A549 (cell line): ENCODE results near the gene DISC1. TPM values are rescaled to one million over a fixed set of nuclear protein-coding genes. Genes with fewer than 3 reads are reported as not detected.
A peak's percentile ranks its signal among the peaks of the same experiment; 100 is the strongest.

ENCODE experiments used
- ATAC-seq, 2 experiments: fragments of 200-7000 bp in 1 of 2; fragments of >200 bp in 1 of 2; cut with Nextera tagmentation in 1 of 2; cut with Tn5 transposase in 1 of 2; 3 replicates each; pipeline versions ENCODE4 v1.8.0 to v1.9.1; 2018 to 2020; ENCODE audit warnings: mild to moderate bottlenecking in 1 of 2, moderate library complexity in 1 of 2
- CTCF ChIA-PET: fragments of 300-600 bp; sonication (Branson Sonifier 250); formaldehyde crosslinking; extraction: SDS; loops from one replicate; lab custom pipeline; 2021; ENCODE audit warnings: antibody characterized with exemption, inconsistent platforms; lab: Yijun Ruan, JAX
- POLR2A ChIA-PET: fragments of 350-600 bp; formaldehyde crosslinking; extraction: SDS; loops from one replicate; lab custom pipeline; 2021; ENCODE audit warnings: antibody characterized with exemption, inconsistent platforms; lab: Yijun Ruan, JAX
- DNase-seq, 2 experiments: peaks; one replicate each; pipeline versions ENCODE4 v3.0.0 to v3.0.0-alpha.2; 2011 to 2016; ENCODE audit warnings: low read depth in 1 of 2, low spot score in 1 of 2
- FAIRE-seq: peaks from 2 replicates; lab custom pipeline; 2011; peaks lifted over from hg19 to GRCh38; lab: Jason Lieb, UNC
- H3K27ac ChIP-seq, 2 experiments: fragments of >200 bp; sonication (Bioruptor Twin); formaldehyde crosslinking; 3 replicates each; pipeline ENCODE4 v1.5.1; 2016 to 2017
- H3K4me1 ChIP-seq: fragments of >200 bp; sonication (Bioruptor Twin); formaldehyde crosslinking; 3 replicates; pipeline ENCODE4 v1.6.1; 2016
- H3K4me2 ChIP-seq: fragments of >200 bp; sonication (Bioruptor Twin); formaldehyde crosslinking; 3 replicates; pipeline ENCODE4 v1.6.1; 2016
- H3K4me3 ChIP-seq: fragments of >200 bp; sonication (Bioruptor Twin); formaldehyde crosslinking; 3 replicates; pipeline ENCODE4 v1.5.1; 2016
- H3K9me3 ChIP-seq: fragments of >200 bp; sonication (Bioruptor Twin); formaldehyde crosslinking; 3 replicates; pipeline ENCODE4 v1.6.1; 2016
- CBX2 ChIP-seq: fragments of 200-600 bp; sonication (generic); IDR thresholded peaks from 2 replicates; pipeline ENCODE4 v1.6.1; 2016; ENCODE audit warnings: low read depth, mild to moderate bottlenecking, borderline replicate concordance
- FOXS1 ChIP-seq: fragments of 250-450 bp; sonication (Bioruptor Pico); IDR thresholded peaks from 2 replicates; pipeline ENCODE4 v1.5.0; 2020; ENCODE audit warnings: mild to moderate bottlenecking, moderate library complexity
- HDAC2 ChIP-seq: fragments of 200-600 bp; sonication (generic); IDR thresholded peaks from 2 replicates; pipeline ENCODE4 v1.6.1; 2016
- JUNB ChIP-seq: fragments of >200 bp; sonication (Bioruptor Twin); formaldehyde crosslinking; IDR thresholded peaks from 2 replicates; pipeline ENCODE4 v1.6.1; 2016
- KDM1A ChIP-seq: fragments of 200-600 bp; sonication (generic); IDR thresholded peaks from 2 replicates; pipeline ENCODE4 v1.6.1; 2016; ENCODE audit warnings: low read depth, mild to moderate bottlenecking
- KDM5A ChIP-seq: fragments of 200-600 bp; sonication (generic); IDR thresholded peaks from 2 replicates; pipeline ENCODE4 v1.6.1; 2016; ENCODE audit warnings: antibody characterized with exemption, mild to moderate bottlenecking
- POLR2A ChIP-seq: IDR thresholded peaks from 2 replicates; pipeline ENCODE4 v1.6.1; 2012; ENCODE audit warnings: mild to moderate bottlenecking, low read length
- RAD21 ChIP-seq, 2 experiments: fragments of >200 bp in 1 of 2; sonication (Bioruptor Twin) in 1 of 2; formaldehyde crosslinking in 1 of 2; IDR thresholded peaks in 1 of 2; conservative IDR thresholded peaks in 1 of 2; 2 replicates in 1 of 2; 3 replicates in 1 of 2; pipeline ENCODE4 v1.6.1; 2012 to 2018; ENCODE audit warnings: inconsistent platforms in 1 of 2
- RCOR1 ChIP-seq: fragments of 150-350 bp; IDR thresholded peaks from 2 replicates; pipeline ENCODE4 v1.6.1; 2014; ENCODE audit warnings: antibody characterized with exemption, low read length, low read depth
- RNF2 ChIP-seq: fragments of 200-600 bp; sonication (generic); IDR thresholded peaks from 2 replicates; pipeline ENCODE4 v1.6.1; 2016; ENCODE audit warnings: low read depth, mild to moderate bottlenecking, antibody characterized with exemption, moderate library complexity, borderline replicate concordance
- SMC3 ChIP-seq: fragments of >200 bp; sonication (Bioruptor Twin); formaldehyde crosslinking; IDR thresholded peaks from 3 replicates; pipeline ENCODE4 v1.6.1; 2018; ENCODE audit warnings: inconsistent platforms
- SREBF2 ChIP-seq: fragments of 450-650 bp; IDR thresholded peaks from 2 replicates; pipeline ENCODE4 v1.6.1; 2014; ENCODE audit warnings: mild to moderate bottlenecking, moderate library complexity
- TFCP2L1 ChIP-seq: fragments of 250-450 bp; sonication (Bioruptor Pico); IDR thresholded peaks from 2 replicates; pipeline ENCODE4 v1.5.0; 2021; ENCODE audit warnings: mild to moderate bottlenecking
- ZNF302 ChIP-seq: fragments of 250-450 bp; sonication (Bioruptor Pico); IDR thresholded peaks from 2 replicates; pipeline ENCODE4 v1.9.0; 2021; ENCODE audit warnings: inconsistent platforms, mild to moderate bottlenecking, moderate library complexity
- ZSCAN20 ChIP-seq: fragments of 250-450 bp; sonication (Bioruptor Pico); IDR thresholded peaks from 2 replicates; pipeline ENCODE4 v1.8.0; 2022; ENCODE audit warnings: mild to moderate bottlenecking, moderate library complexity
- WGBS: methylation state at CpG from one replicate; pipeline ENCODE4 v1.1.6; 2017; ENCODE audit errors: missing lambda C conversion rate; 5-methylcytosine and 5-hydroxymethylcytosine counted together
- polyA plus RNA-seq, 4 experiments: library from polyadenylated mRNA; depleted of rRNA in 3 of 4; stranded (reverse); fragments of >200 nt; fragmentation: RNase III in 1 of 4; extraction: RNeasy Plus Mini Kit Qiagen cat#74134 plus additional on column Dnase treatment in 1 of 4; gene quantifications; 2 replicates in 3 of 4; 3 replicates in 1 of 4; pipeline ENCODE4 v1.2.3, GENCODE V29; 2011 to 2017
- TF ChIP-seq, protein P1 (sequence below): IDR thresholded peaks from 2 replicates; pipeline ENCODE4 v1.6.1; 2012
- TF ChIP-seq, protein P2 (sequence below): fragments of 250-450 bp; sonication (Bioruptor Pico); IDR thresholded peaks from 2 replicates; pipeline ENCODE4 v1.5.0; 2020; ENCODE audit warnings: low read depth, mild to moderate bottlenecking, moderate library complexity
- TF ChIP-seq, protein P3 (sequence below): fragments of >200 bp; sonication (Bioruptor Twin); formaldehyde crosslinking; IDR thresholded peaks from 3 replicates; pipeline ENCODE4 v1.5.1; 2016
- TF ChIP-seq, protein P4 (sequence below): fragments of 450-650 bp; IDR thresholded peaks from 2 replicates; pipeline ENCODE4 v1.6.1; 2014; ENCODE audit warnings: antibody characterized with exemption

DISC1 gene
- polyA plus RNA-seq, 2 of the 4 experiments (the other 2 are of a cell fraction): 0.39 to 0.74 TPM

DNA sequence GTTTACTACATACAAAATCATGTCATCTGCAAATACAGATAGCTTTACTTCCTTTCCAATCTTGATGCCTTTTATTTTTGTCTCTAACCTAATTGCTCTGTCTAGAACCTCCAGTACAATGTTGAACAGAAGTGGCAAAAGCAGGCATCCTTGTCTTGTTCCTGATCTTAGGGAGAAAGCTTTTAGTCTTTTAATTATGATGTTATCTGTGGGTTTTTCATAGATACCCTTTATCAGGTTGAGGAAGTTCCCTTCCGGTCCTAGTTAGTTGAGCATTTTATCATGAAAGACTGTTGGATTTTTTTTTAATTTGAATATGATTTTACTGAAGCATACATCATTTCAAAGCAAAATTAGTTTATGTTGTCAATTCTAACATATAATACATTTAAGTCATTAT lies 45.7 kb upstream of the DISC1 start:
- POLR2A ChIA-PET: no interaction called here
- FAIRE-seq: no peak
- peak overlapping the region; percentile 4 to 50; a peak in 3 of 6 replicates for H3K27ac ChIP-seq
- TF ChIP-seq HDAC2: no peak
- no peak for TF ChIP-seq RAD21 (conservative IDR thresholded peaks at IDR 0.05 in 1 of 2, IDR thresholded peaks at IDR 0.05 in 1 of 2)
- no peak for TF ChIP-seq CBX2
- TF ChIP-seq, protein P1, sequence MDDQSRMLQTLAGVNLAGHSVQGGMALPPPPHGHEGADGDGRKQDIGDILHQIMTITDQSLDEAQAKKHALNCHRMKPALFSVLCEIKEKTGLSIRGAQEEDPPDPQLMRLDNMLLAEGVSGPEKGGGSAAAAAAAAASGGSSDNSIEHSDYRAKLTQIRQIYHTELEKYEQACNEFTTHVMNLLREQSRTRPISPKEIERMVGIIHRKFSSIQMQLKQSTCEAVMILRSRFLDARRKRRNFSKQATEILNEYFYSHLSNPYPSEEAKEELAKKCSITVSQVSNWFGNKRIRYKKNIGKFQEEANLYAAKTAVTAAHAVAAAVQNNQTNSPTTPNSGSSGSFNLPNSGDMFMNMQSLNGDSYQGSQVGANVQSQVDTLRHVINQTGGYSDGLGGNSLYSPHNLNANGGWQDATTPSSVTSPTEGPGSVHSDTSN: no peak
- TF ChIP-seq, all 56 proteins: peak for 0
- H3K4me1 ChIP-seq: peaks cover 45% of the 10 kb centered on the region
- CTCF ChIA-PET: interaction anchor here (0.6 to 1.1 kb wide), 5 partner anchors 9 to 346 kb away, joined by 3 to 6 read pairs (median 3); no protein-coding TSS in a partner anchor
- H3K4me2 ChIP-seq: no peak overlapping the region
- no peak overlapping the region for H3K4me3 ChIP-seq
- ATAC-seq (no peak), DNase-seq (no peak)
- WGBS: 84% methylated on average over 1 of the region's 1 CpG
- 0 out of 3 replicates have a peak, but pooled peaks cover 3% of the 10 kb centered on the region for H3K9me3 ChIP-seq

DNA sequence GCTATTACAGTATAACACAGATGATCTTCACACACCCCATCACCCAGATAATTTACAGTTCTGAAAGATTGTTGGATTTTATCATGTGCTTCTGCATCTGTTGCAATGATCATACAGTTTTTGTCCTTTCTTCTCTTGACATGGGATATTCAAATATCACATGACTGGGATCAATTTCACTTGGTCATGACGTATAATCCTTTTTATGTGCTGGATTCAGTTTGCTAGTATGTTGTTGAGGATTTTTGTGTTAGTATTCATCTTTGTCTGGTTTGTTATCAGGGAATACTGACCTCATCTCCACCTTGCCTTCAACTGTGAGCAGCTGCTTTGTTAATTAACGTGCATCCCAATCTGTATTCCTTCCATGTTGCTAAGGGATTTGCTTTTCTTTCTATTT lies 44.7 kb upstream of the DISC1 start:
- TF ChIP-seq FOXS1 (0 out of 2 replicates have a peak, but pooled peaks have one; percentile 12), SMC3 (no peak)
- TF ChIP-seq, all 56 proteins: peak for 1
- FAIRE-seq (no peak), DNase-seq (no peak), ATAC-seq (no peak)
- 69% methylated on average over 2 of the region's 2 CpGs for WGBS
- Histone ChIP-seq H3K9me3 (0 out of 3 replicates have a peak, but pooled peaks cover 3% of the 10 kb centered on the region), H3K27ac (peak overlapping the region; percentile 16 to 30; a peak in 1 of 6 replicates), H3K4me2 (no peak overlapping the region; the same call in 2 of the 3 replicates), H3K4me1 (peaks cover 35% of the 10 kb centered on the region), H3K4me3 (no peak overlapping the region)
- CTCF ChIA-PET: interaction anchor here (0.6 to 1.3 kb wide), 2 partner anchors 10 to 25 kb away, joined by 3 read pairs; no protein-coding TSS in a partner anchor
- POLR2A ChIA-PET: no interaction called here

DNA sequence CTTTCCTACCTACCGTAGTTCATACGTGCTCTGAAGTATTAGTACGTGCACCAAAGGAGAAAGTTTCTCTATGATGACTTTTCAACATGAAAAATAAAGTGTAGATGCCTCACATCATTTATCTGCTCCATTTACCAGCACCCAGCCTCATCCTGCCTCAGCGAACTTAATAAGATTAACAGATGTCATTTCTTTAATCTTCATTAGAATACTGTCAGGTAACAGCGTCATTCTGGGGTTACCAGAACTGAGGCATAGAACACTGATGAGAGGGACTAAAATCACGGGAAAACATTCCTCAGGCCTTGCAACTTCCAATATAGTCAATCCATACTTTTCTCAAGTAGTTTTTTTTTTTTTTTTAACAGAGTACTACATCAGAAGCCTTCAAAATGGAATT lies 43.2 kb upstream of the DISC1 start:
- H3K9me3 ChIP-seq: no peaks in the 10 kb centered on the region
- ChIA-PET POLR2A (no interaction called here), CTCF (interaction anchor here (1.0 to 1.3 kb wide), 2 partner anchors 8 to 25 kb away, joined by 3 read pairs; no protein-coding TSS in a partner anchor)
- ATAC-seq (no peak), DNase-seq (no peak), FAIRE-seq (no peak)
- H3K4me1 ChIP-seq: peaks cover 20% of the 10 kb centered on the region
- no peak overlapping the region for H3K4me3 ChIP-seq
- H3K27ac ChIP-seq: peak overlapping the region; percentile 11 to 50; a peak in 3 of 6 replicates
- no peak overlapping the region for H3K4me2 ChIP-seq
- TF ChIP-seq TFCP2L1 (CRISPR knock-in tag): no peak
- TF ChIP-seq FOXS1: no peak
- no peak for TF ChIP-seq KDM5A
- no peak for TF ChIP-seq RNF2
- TF ChIP-seq, protein P2, sequence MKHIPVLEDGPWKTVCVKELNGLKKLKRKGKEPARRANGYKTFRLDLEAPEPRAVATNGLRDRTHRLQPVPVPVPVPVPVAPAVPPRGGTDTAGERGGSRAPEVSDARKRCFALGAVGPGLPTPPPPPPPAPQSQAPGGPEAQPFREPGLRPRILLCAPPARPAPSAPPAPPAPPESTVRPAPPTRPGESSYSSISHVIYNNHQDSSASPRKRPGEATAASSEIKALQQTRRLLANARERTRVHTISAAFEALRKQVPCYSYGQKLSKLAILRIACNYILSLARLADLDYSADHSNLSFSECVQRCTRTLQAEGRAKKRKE (CRISPR knock-in tag): no peak
- no peak for TF ChIP-seq SREBF2
- TF ChIP-seq ZNF302 (CRISPR knock-in tag): no peak
- no peak for TF ChIP-seq POLR2A
- TF ChIP-seq KDM1A: no peak
- TF ChIP-seq, protein P3, sequence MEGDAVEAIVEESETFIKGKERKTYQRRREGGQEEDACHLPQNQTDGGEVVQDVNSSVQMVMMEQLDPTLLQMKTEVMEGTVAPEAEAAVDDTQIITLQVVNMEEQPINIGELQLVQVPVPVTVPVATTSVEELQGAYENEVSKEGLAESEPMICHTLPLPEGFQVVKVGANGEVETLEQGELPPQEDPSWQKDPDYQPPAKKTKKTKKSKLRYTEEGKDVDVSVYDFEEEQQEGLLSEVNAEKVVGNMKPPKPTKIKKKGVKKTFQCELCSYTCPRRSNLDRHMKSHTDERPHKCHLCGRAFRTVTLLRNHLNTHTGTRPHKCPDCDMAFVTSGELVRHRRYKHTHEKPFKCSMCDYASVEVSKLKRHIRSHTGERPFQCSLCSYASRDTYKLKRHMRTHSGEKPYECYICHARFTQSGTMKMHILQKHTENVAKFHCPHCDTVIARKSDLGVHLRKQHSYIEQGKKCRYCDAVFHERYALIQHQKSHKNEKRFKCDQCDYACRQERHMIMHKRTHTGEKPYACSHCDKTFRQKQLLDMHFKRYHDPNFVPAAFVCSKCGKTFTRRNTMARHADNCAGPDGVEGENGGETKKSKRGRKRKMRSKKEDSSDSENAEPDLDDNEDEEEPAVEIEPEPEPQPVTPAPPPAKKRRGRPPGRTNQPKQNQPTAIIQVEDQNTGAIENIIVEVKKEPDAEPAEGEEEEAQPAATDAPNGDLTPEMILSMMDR: no peak
- TF ChIP-seq, protein P4, sequence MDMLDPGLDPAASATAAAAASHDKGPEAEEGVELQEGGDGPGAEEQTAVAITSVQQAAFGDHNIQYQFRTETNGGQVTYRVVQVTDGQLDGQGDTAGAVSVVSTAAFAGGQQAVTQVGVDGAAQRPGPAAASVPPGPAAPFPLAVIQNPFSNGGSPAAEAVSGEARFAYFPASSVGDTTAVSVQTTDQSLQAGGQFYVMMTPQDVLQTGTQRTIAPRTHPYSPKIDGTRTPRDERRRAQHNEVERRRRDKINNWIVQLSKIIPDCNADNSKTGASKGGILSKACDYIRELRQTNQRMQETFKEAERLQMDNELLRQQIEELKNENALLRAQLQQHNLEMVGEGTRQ: no peak
- TF ChIP-seq ZSCAN20 (CRISPR knock-in tag): no peak
- no peak for TF ChIP-seq RCOR1
- TF ChIP-seq CBX2: no peak
- no peak for TF ChIP-seq JUNB
- no peak for TF ChIP-seq HDAC2
- 86% methylated on average over 6 of the region's 6 CpGs for WGBS
